H4 (cell line): ENCODE data around the gene F8. TPM values are rescaled to one million over a fixed set of nuclear protein-coding genes. Genes with fewer than 3 reads are reported as not detected.
"Not testable (repeated sequence)": the region's sequence is repeated elsewhere in the genome, so short reads cannot be mapped to it uniquely, and the experiment has no call there.

ENCODE experiments used
- DNase-seq: peaks from one replicate; pipeline ENCODE4 v3.0.0-alpha.2; 2015; ENCODE audit warnings: low spot score
- total RNA-seq: library from RNA; depleted of rRNA; stranded (reverse); fragments of >200 nt; shearing (Covaris generic); gene quantifications from 2 replicates; pipeline ENCODE4 v1.2.3, GENCODE V29; 2014

F8 gene
- total RNA-seq, 1 experiment from 2014 or later = 2.5 TPM

DNA sequence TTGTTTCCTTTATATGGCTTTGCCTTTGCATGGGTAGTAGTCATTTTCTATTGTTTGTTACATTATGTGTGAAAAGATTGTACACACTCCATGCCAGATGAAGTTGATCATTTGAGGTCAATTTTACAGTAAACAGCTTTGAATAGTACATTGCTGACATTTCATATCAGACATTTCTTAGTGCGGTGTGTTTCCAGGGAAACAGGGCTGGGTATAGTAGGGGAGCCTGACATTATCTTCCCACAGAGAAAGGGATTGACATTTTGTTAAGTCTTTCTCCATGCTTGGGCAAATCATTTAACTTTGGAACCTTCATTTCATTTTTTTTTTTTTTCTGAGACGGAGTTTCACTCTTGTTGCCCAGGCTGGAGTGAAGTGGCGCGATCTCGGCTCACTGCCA lies 9.1 kb upstream of the F8 start:
- DNase-seq = no peak

- no peak for DNase-seq
These were observed 6.4 kb upstream of the F8 start for GRCh38 chrX:155028877-155029291.

- DNase-seq = no peak
These were observed 5.6 kb upstream of the F8 start for GRCh38 chrX:155028129-155028528.

DNA sequence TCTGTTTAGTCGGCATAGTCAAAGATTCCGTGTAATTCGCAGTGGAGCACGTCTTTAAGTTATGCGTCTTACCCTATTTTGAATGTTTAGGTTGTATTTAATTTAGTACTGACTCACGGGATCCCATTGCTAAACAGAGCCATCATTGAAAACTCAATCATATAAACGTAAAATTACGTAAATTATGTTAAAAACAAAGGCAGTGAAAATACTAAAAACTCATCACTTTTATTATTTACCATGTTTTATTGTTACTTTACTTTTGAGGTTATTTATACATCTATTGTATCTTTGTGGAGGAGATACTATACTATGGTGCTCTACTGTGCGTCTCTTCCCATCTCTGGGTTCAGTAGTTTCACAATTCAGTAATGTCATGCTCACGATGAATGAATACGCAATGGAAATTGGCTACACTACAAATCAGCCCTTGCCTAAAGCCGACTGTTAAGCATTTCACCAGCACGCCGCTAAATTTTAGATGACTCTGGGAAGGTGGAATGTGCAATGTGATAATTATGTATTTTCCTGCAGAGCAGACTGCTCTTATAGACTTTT lies 5.1 kb upstream of the F8 start:
- DNase-seq = peak; percentile 38

GRCh38 chrX:155026727-155027508 lies 4.4 kb upstream of the F8 start, which contains the start of gene FUNDC2:
Gene FUNDC2, plus strand, starts transcription at chrX:155026844. Its CDS starts 95 bp downstream, at chrX:155026939.
- DNase-seq = peak; percentile 94

DNA sequence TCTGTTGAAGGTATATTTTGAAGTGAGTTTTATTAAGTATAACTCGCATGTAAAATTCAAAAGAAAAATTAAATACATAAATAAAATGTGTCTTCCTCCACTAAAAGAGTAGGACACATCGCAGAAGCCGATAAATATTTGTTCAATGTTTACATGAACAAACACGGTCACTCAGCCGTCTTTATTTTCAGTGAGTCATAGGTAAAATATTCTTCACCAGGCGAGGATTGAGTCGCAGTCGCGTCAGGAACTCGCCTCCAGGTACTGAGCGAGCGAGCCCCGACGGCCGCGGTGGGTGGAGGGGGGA lies 3.9 kb upstream of the F8 start:
- DNase-seq = no peak

DNA sequence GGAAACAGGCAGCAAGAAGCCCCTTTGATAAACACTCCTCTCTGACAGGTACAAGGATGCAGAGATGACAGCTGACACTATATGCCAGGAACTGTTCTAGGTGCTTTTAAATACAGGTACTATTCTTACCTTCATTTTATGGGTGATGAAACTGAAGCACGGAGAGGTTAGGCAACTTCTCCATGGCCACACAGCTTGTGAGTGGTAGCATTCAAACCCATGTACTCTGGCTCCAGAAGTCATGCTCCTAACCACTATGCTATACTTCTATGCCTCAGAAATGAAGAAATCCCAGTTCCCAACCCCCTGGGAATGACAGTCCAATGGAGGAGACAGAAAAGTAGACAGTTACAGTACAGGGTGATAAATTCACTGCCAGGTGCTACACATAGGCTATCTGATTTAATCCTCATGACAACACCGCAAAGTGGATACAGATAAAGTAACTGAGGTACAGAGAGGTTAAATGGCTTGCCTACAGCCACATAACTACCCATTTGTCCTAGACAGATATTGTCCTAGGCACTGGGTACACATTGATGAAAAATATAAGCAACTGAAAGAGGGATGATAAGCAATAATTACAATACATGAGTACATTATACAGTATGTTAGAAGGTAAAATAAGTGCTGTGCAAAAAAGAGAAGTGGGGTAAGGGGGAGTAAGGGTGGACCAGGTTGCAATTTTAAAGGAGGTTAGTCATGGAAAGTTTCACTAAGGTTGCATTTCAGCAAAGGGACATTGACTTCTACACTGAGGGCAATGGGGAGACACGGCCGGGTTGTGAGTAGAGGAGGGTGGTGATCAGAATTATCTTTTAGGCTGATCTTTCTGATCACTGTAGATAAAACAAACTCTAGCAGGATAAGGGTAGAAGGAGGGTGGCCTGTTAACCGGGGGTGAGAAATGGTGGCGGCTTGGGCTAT lies 1.6 kb upstream of the F8 start:
- DNase-seq = no peak

DNA sequence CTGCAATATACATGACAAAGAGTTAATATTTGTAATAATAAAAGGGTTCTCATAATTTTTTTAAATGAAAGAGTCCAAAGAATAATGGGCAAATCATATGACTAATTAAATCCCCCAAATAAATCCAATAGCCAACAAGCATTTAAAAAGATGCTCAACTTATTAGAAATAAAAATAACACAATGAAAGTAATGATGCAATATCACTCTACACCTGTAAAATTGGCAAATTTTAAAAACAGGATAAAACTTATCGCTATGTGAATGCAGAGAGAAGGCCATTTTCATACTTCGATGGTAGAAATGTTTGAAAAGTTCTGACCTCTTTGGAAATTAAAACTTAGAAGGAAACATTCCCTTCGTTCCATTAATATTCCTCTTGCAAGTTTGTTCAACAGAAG lies 1.9 kb downstream of the F8 start:
- DNase-seq = no peak

DNA sequence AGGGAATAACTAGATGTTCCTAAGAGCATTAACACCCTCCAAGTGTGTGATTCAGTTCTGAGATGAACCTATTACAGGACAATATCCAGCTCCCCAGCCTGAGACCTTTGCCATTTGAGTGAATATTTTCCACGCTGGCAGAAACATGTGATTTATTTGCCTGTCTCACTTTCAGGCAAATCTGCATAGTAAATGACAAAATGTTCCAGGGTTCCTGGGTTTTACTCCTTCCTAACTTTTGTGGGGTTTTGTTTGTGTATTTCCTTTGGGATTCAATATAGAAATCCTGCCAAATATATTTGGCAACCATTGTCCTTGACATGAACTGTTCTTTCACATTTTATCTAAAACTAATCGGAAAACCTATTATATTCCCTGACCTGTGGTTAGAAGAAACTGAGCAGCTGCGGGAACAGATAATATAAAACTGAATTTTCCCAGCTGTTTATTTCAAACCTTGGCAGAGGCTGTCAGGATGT lies 12.5 kb downstream of the F8 start:
- DNase-seq = no peak

DNA sequence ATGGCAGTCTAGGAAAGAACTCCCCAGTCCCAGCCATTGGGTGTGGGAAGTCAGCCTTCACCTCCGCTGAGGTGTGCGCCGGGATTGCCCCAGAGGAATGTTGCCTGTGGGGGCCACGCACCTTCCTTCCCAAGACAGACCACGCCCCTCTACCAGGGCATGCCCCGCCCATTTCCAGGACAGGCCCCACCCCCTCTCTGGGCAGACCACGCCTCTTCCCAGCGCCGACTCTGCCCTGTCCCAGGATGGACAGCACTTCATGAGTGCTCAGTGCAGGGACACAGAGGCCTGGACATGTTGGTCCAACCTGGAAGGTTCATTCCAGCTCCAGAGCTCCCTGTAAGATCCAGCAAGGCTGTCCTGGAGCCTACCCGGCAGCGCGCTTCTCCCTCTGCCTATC lies 13.9 kb downstream of the F8 start:
- not testable (repeated sequence) for DNase-seq

DNA sequence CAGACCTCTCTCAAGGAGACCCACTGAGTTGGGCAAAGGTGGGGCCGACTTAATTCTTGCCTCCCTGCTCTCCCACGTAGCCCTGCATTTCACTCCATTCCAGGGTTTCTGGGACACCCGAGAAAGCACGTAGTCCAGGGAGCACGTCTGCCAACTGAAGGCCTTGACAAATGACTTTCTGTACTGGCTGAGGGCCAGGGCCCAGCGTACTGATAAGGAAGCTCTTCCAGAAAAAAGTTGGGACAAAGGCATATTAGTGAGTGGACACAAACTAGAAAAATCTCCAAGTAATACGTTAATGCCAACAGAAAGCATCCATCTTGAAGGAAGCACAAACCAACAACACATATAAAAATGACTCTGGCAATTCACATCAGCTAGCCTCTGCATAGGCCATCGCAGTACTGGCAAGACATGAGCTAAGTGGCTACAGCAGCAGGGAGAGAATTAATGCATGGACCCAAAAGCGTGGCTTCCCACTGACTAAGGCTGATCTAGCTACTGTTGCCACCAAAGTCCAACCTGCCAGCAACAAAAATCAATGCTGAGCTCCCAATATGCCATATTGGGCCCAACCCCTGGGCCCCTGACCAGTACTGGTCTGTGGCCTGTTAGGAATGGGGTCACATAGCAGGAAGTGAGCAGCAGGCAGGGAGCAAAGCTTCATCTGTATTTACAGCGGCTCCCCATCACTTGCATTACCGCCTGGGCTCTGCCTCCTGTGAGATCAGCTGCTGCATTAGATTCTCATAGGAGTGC lies 15.4 kb downstream of the F8 start:
- not testable (repeated sequence) for DNase-seq

- DNase-seq = not testable (repeated sequence)
These were observed 16.1 kb downstream of the F8 start for GRCh38 chrX:155006379-155006778.

- no peak for DNase-seq
These were observed 17.3 kb downstream of the F8 start for GRCh38 chrX:155005190-155005589.

GRCh38 chrX:155001873-155002272 lies 20.6 kb downstream of the F8 start:
- no peak for DNase-seq

GRCh38 chrX:155000841-155001240 lies 21.7 kb downstream of the F8 start:
- no peak for DNase-seq

DNA sequence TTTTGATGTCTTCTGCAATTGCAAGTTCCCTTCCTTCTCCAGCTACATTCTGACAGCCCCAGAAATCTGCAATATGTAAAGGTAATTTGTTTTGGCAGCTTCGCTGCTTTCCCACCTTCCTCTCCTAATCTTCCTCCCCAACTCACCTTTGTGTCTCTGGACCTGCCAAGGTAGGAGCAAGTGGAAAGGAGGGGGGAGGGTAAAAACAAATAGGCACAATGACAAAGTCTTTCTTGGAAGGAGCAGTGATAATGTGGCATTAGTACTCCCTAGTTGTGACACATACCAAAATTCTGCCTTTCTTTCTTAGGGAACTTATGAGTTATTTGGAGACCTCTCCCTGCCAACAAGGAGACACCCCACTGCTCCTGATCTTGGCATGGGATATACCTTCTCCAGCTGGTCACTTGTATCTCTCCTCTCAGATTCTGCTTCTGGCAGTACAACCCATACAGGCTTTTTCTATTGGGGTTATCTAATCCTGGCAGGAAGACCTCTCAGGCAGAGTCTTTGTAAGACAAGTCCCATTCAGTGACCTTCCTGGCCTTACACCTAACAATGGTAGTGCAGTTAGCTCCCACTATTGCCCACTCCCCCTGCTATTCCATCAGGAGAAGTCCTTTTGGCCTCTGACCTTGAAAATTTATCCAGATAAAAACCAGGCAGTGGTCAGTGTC lies 24.2 kb downstream of the F8 start:
- no peak for DNase-seq

- no peak for DNase-seq
These were observed 31.0 kb downstream of the F8 start for GRCh38 chrX:154991476-154991875.

- no peak for DNase-seq
These were observed 31.5 kb downstream of the F8 start for GRCh38 chrX:154991039-154991438.

DNA sequence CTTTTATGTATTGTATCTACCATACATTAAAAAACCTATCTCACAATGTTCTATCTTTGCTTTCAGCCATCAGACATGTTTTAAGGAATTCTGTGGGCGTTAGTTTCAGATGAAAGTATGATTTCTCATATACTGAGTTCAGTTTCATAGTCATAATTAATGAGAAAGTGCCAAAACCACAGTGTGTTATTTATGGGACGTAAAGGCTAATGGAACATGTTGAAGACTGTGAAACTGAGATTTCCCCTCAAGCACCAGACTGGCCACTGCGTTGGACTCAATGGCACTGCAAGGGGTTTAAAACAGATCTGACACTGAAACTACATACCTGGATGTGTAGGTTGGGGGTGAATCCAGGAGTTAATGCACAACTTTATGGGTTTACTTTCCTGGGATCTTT lies 32.0 kb downstream of the F8 start:
- DNase-seq = no peak

GRCh38 chrX:154988719-154989118 lies 33.8 kb downstream of the F8 start:
- no peak for DNase-seq

DNA sequence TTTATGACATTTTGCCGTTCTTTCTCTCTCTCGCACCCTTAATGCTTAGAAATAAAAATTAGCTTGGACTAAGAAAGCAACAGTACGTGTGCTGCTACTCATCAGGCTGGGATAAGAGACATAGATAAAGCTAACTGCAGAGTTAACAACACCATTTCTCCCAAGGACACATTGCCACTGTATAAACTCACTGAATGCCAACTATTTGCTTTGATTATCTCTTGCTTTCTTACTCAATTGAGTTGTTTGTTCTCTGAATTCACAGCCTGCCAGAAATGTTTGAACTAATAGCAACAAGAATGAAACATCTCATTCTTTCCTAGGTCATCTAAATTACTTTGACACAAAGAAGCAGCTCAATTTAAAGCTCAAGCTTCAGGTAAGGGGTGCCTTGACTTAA lies 34.6 kb downstream of the F8 start:
- no peak for DNase-seq
